NCI-H2081 treated with DMSO at 0.1 percent for 48 hours (cell line): Measurements from ENCODE around the gene SMARCE1.

Experiments
- DNase-seq: peaks from one replicate; lab custom pipeline; 2025; lab: John Stamatoyannopoulos, UW

The SMARCE1 gene

DNA sequence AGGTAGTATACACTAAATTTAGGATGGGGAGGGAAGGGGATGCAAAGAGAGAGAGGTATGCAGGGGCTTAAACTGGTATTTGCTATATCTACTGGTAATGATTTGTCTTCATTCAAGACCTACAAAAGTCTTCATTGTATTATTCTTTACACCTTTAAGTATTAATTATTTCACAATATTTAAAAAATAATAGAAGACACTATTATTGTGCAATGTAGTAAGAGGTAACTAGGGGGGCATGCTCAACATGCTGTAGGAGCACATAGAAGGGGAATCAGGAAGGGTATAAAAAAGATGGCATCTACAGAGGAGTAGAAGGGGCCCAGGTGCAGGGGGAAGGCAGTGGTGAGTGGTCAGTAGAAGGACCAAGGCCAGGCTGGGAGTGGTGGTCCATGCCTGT is 67.5 kb downstream of the SMARCE1 start:
- DNase-seq: no peak

DNA sequence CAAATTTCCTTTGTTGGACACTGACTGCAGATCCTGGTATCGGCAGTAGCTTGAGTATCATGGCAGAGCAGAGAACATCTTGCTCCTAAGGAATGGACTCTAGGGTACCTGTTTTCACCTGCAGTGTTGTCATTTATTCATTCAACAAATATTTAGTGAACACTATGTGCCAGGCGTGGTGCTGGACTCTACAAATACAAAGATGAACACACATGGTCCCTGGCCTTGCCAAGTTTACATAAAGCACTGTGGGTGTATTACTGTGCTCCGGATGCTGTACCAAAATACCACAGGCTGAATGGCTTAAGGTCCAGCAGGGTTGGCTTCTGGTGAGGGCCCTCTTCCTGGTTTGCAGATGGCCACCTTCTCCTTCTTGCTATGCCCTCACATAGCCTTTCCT is 68.1 kb downstream of the SMARCE1 start:
- no peak for DNase-seq

DNA sequence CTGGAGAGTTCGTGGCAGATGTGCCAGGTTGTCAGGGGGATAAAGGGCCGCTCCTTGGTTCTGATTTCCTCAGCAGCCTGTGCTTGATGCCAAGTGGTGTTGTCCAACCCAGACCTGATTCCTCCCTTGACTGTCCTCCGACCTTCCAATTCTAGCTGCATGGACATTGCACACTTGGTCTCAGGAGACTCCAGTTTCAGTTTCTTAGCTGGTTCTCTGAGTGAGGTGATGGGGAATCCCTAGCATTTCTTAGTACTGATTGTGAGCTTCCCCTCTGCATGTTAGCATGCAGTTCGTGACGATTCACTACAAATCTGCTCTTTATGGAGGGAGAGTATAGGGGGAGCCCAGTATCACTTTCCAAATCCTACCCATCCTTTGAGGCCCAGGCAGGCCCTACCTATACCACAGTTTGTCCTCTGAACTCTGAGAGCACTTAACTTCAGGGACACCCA is 70.0 kb downstream of the SMARCE1 start:
- DNase-seq: no peak

DNA sequence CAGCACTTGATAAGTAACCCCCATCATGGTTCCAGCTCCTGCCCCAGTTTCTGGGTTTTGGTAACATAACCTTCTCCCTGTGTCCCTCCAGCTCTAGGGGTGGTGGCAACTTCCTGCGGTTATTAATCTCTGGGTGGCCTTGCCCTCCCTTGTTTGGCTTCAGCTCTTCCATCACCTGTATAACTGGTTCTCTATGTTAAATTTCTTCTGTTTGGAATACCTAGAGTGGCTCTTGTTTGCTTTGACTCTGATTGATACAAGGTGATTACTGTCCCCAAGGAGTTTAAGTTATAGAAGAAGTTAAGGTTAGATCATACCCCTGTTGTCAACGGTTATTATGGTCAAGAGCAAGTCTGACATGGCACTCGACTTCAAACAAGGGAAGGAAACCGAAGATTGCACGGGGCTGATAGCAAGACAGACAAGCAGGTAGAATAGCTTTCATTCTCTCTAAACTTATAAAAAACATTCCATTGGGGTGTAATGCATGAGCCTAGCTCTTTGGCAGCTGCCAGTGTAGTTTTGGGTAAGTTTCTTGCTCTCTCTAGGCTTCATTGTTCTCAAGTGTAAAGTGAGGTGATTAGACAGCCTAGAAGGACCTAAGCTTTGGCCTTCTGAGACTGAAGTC is 71.4 kb downstream of the SMARCE1 start:
- no peak for DNase-seq
